GM18511 (cell line): ENCODE measurements around the gene CRYBG1.
A peak's percentile ranks its signal among the peaks of the same experiment; 100 is the strongest.

Experiments used
- ATAC-seq: cut with Tn5 transposase; IDR thresholded peaks from one replicate; pipeline ENCODE4 v1.9.1; 2021; ENCODE audit warnings: mild to moderate bottlenecking, moderate library complexity; ENCODE audit not compliant: unreplicated experiment

The CRYBG1 gene

GRCh38 chr6:106522562-106523250 lies 162.2 kb downstream of the CRYBG1 start:
- ATAC-seq: no peak

- peak; percentile 43 for ATAC-seq
Measured at GRCh38 chr6:106525107-106525881, 164.8 kb downstream of the CRYBG1 start.

- ATAC-seq: no peak
Measured at GRCh38 chr6:106525882-106526275, 165.4 kb downstream of the CRYBG1 start.

GRCh38 chr6:106527117-106527516 lies 166.6 kb downstream of the CRYBG1 start:
- no peak for ATAC-seq

- no peak for ATAC-seq
Measured at GRCh38 chr6:106527979-106528378, 167.5 kb downstream of the CRYBG1 start.

GRCh38 chr6:106528521-106528920 lies 168.0 kb downstream of the CRYBG1 start:
- no peak for ATAC-seq

- no peak for ATAC-seq
Measured at GRCh38 chr6:106529438-106529837, 168.9 kb downstream of the CRYBG1 start.

- no peak for ATAC-seq
Measured at GRCh38 chr6:106530026-106530425, 169.5 kb downstream of the CRYBG1 start.

- no peak for ATAC-seq
Measured at GRCh38 chr6:106530502-106530901, 170.0 kb downstream of the CRYBG1 start.

- ATAC-seq: no peak
Measured at GRCh38 chr6:106533054-106533453, 172.5 kb downstream of the CRYBG1 start.

GRCh38 chr6:106534004-106534403 lies 173.5 kb downstream of the CRYBG1 start:
- no peak for ATAC-seq

GRCh38 chr6:106534564-106534982 lies 174.1 kb downstream of the CRYBG1 start:
- ATAC-seq: peak; percentile 50

GRCh38 chr6:106535012-106535411 lies 174.5 kb downstream of the CRYBG1 start:
- no peak for ATAC-seq

- ATAC-seq: no peak
Measured at GRCh38 chr6:106536357-106536756, 175.8 kb downstream of the CRYBG1 start.

- no peak for ATAC-seq
Measured at GRCh38 chr6:106536851-106537250, 176.3 kb downstream of the CRYBG1 start.

GRCh38 chr6:106537662-106538061 lies 177.1 kb downstream of the CRYBG1 start:
- no peak for ATAC-seq

GRCh38 chr6:106538145-106538544 lies 177.6 kb downstream of the CRYBG1 start:
- ATAC-seq: no peak

GRCh38 chr6:106539936-106540335 lies 179.4 kb downstream of the CRYBG1 start:
- ATAC-seq: no peak

GRCh38 chr6:106540432-106540831 lies 179.9 kb downstream of the CRYBG1 start:
- no peak for ATAC-seq

GRCh38 chr6:106540907-106541306 lies 180.4 kb downstream of the CRYBG1 start:
- no peak for ATAC-seq

- ATAC-seq: no peak
Measured at GRCh38 chr6:106546261-106546690, 185.8 kb downstream of the CRYBG1 start.

GRCh38 chr6:106546691-106547414 lies 186.3 kb downstream of the CRYBG1 start:
- no peak for ATAC-seq
